Measurements from ENCODE around the gene ALG10B. TPM values are rescaled to one million over a fixed set of nuclear protein-coding genes. Genes with fewer than 3 reads are reported as not detected.

The ALG10B gene, protein sequence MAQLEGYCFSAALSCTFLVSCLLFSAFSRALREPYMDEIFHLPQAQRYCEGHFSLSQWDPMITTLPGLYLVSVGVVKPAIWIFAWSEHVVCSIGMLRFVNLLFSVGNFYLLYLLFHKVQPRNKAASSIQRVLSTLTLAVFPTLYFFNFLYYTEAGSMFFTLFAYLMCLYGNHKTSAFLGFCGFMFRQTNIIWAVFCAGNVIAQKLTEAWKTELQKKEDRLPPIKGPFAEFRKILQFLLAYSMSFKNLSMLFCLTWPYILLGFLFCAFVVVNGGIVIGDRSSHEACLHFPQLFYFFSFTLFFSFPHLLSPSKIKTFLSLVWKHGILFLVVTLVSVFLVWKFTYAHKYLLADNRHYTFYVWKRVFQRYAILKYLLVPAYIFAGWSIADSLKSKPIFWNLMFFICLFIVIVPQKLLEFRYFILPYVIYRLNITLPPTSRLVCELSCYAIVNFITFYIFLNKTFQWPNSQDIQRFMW
- 1.4 TPM for polyA plus RNA-seq (2012; ENCODE audit: insufficient read length, low read depth)

GRCh38 chr12:38316391-38317129 lies at the start of gene ALG10B:
Gene ALG10B (plus strand): TSS chr12:38316774. CDS start chr12:38316894, 120 bp downstream.
- TF ChIP-seq POLR2AphosphoS5 (IDR thresholded peaks at IDR 0.05; ENCODE audit: low read depth, low read length), result peak; percentile 84
- no peak for TF ChIP-seq SIN3A (IDR thresholded peaks at IDR 0.05; ENCODE audit: borderline replicate concordance, insufficient read depth, low read length)

- TF ChIP-seq, protein P1, sequence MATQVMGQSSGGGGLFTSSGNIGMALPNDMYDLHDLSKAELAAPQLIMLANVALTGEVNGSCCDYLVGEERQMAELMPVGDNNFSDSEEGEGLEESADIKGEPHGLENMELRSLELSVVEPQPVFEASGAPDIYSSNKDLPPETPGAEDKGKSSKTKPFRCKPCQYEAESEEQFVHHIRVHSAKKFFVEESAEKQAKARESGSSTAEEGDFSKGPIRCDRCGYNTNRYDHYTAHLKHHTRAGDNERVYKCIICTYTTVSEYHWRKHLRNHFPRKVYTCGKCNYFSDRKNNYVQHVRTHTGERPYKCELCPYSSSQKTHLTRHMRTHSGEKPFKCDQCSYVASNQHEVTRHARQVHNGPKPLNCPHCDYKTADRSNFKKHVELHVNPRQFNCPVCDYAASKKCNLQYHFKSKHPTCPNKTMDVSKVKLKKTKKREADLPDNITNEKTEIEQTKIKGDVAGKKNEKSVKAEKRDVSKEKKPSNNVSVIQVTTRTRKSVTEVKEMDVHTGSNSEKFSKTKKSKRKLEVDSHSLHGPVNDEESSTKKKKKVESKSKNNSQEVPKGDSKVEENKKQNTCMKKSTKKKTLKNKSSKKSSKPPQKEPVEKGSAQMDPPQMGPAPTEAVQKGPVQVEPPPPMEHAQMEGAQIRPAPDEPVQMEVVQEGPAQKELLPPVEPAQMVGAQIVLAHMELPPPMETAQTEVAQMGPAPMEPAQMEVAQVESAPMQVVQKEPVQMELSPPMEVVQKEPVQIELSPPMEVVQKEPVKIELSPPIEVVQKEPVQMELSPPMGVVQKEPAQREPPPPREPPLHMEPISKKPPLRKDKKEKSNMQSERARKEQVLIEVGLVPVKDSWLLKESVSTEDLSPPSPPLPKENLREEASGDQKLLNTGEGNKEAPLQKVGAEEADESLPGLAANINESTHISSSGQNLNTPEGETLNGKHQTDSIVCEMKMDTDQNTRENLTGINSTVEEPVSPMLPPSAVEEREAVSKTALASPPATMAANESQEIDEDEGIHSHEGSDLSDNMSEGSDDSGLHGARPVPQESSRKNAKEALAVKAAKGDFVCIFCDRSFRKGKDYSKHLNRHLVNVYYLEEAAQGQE (IDR thresholded peaks at IDR 0.05; ENCODE audit: insufficient read depth in 1 of 2, low read depth in 2 of 2, low read length in 2 of 2), result no peak
- TF ChIP-seq POLR2AphosphoS5 (IDR thresholded peaks at IDR 0.05; ENCODE audit: low read depth, low read length) (no peak), TAF1 (IDR thresholded peaks at IDR 0.05; ENCODE audit: borderline replicate concordance, insufficient read depth, low read length) (no peak), FOXP2 (optimal IDR thresholded peaks at IDR 0.05; ENCODE audit: borderline replicate concordance, extremely low read depth, extremely low read length, insufficient read depth) (no peak), SIN3A (IDR thresholded peaks at IDR 0.05; ENCODE audit: borderline replicate concordance, insufficient read depth, low read length) (no peak)
Observed at GRCh38 chr12:38268612-38269011, 48.0 kb upstream of the ALG10B start.

DNA sequence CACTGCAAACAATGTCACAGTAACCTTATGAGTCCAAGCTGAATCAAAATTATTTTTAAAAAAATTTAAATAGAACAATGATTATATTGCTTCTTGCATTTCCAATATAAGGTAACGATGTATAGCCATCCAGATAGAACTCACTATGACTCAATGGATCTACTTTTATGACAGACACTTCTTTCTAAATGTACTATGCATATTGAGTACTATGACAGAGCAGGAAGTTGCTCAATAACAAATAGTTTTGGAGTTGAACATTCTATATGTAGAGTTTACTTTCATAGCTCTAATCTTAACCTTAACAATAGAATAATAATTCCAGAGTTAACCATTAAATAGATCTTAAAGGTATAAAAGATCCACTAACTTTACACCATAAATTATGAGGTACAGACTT lies 46.7 kb upstream of the ALG10B start:
- TF ChIP-seq POLR2AphosphoS5 (IDR thresholded peaks at IDR 0.05; ENCODE audit: low read depth, low read length) (no peak), FOXP2 (optimal IDR thresholded peaks at IDR 0.05; ENCODE audit: borderline replicate concordance, extremely low read depth, extremely low read length, insufficient read depth) (no peak), TAF1 (IDR thresholded peaks at IDR 0.05; ENCODE audit: borderline replicate concordance, insufficient read depth, low read length) (no peak), SIN3A (IDR thresholded peaks at IDR 0.05; ENCODE audit: borderline replicate concordance, insufficient read depth, low read length) (no peak)
- TF ChIP-seq, protein P1 (IDR thresholded peaks at IDR 0.05; ENCODE audit: insufficient read depth in 1 of 2, low read depth in 2 of 2, low read length in 2 of 2), result no peak

- TF ChIP-seq, protein P1 (IDR thresholded peaks at IDR 0.05; ENCODE audit: insufficient read depth in 1 of 2, low read depth in 2 of 2, low read length in 2 of 2), result no peak
- TF ChIP-seq POLR2AphosphoS5 (IDR thresholded peaks at IDR 0.05; ENCODE audit: low read depth, low read length) (no peak), SIN3A (IDR thresholded peaks at IDR 0.05; ENCODE audit: borderline replicate concordance, insufficient read depth, low read length) (no peak), FOXP2 (optimal IDR thresholded peaks at IDR 0.05; ENCODE audit: borderline replicate concordance, extremely low read depth, extremely low read length, insufficient read depth) (no peak), TAF1 (IDR thresholded peaks at IDR 0.05; ENCODE audit: borderline replicate concordance, insufficient read depth, low read length) (no peak)
Observed at GRCh38 chr12:38279756-38280155, 36.8 kb upstream of the ALG10B start.

GRCh38 chr12:38282886-38283285 lies 33.7 kb upstream of the ALG10B start:
- TF ChIP-seq POLR2AphosphoS5 (IDR thresholded peaks at IDR 0.05; ENCODE audit: low read depth, low read length), result no peak
- TF ChIP-seq, protein P1 (IDR thresholded peaks at IDR 0.05; ENCODE audit: insufficient read depth in 1 of 2, low read depth in 2 of 2, low read length in 2 of 2), result no peak
- TF ChIP-seq SIN3A (IDR thresholded peaks at IDR 0.05; ENCODE audit: borderline replicate concordance, insufficient read depth, low read length), result 0 out of 2 replicates have a peak, but pooled peaks have one; percentile 19
- peak; percentile 41; the same call in 1 of the 2 replicates for TF ChIP-seq TAF1 (IDR thresholded peaks at IDR 0.05; ENCODE audit: borderline replicate concordance, insufficient read depth, low read length)

Data from PFSK-1 (cell line).